Right lobe of liver (tissue), 6 donors: Measurements from ENCODE around the gene NFASC. TPM values are rescaled to one million over a fixed set of nuclear protein-coding genes. Genes with fewer than 3 reads are reported as not detected.

Experiments
- ATAC-seq, 4 donors: fragments of 200-7000 bp; cut with Tn5 transposase; one replicate each; pipeline ENCODE4 v1.9.1; 2020; ENCODE audit warnings: mild to moderate bottlenecking in 4 of 4, moderate library complexity in 4 of 4
- DNase-seq, 3 donors: peaks; one replicate each; pipeline ENCODE4 v3.0.0-alpha.2; 2020
- H3K27ac ChIP-seq, 3 donors: fragments of 200-600 bp; one replicate each; pipeline ENCODE4 v1.8.0; 2022
- H3K27me3 ChIP-seq, 2 donors: fragments of 200-600 bp; one replicate each; pipeline ENCODE4 v1.8.0; 2022
- H3K36me3 ChIP-seq, 4 donors: fragments of 200-600 bp; sonication (generic) in 1 of 4; one replicate each; pipeline versions ENCODE4 v1.5.1 to v1.8.0; 2017 to 2022; ENCODE audit warnings: control low read depth in 1 of 4
- H3K4me1 ChIP-seq, 4 donors: fragments of 200-600 bp; sonication (generic) in 1 of 4; one replicate each; pipeline versions ENCODE4 v1.5.1 to v1.8.0; 2017 to 2022; ENCODE audit warnings: control low read depth in 1 of 4
- H3K4me3 ChIP-seq, 3 donors: fragments of 200-600 bp; one replicate each; pipeline ENCODE4 v1.8.0; 2022
- H3K9me3 ChIP-seq, 4 donors: fragments of 200-600 bp; sonication (generic) in 1 of 4; one replicate each; pipeline versions ENCODE4 v1.5.1 to v1.8.0; 2017 to 2022; ENCODE audit warnings: control low read depth in 1 of 4
- CTCF ChIP-seq, 4 donors: fragments of 200-600 bp in 3 of 4; fragments of 450-650 bp in 1 of 4; IDR thresholded peaks; one replicate each; pipeline versions ENCODE4 v1.5.1 to v1.8.0; 2016 to 2022; ENCODE audit warnings: antibody characterized with exemption in 4 of 4, mild to moderate bottlenecking in 2 of 4
- POLR2A ChIP-seq: fragments of 450-650 bp; IDR thresholded peaks from one replicate; pipeline ENCODE4 v1.6.1; 2017; ENCODE audit warnings: antibody characterized with exemption, mild to moderate bottlenecking
- WGBS: methylation state at CpG from one replicate; pipeline ENCODE4 v1.1.6; 2018; ENCODE audit warnings: low coverage, low lambda C conversion rate; ENCODE audit not compliant: insufficient coverage; ENCODE audit errors: missing lambda C conversion rate; 5-methylcytosine and 5-hydroxymethylcytosine counted together
- intact Hi-C, 2 donors: fragments of 100-400 bp; cut with DNase I; formaldehyde crosslinking; loops; one replicate each; pipeline versions ENCODE4 v1.11.2 to v1.14.1; 2022
- total RNA-seq, 6 experiments: library from RNA; depleted of rRNA in 2 of 6; stranded (reverse); fragments of >200 nt in 2 of 6; fragmentation: NEBNext Ultra II Directional in 3 of 6; extraction: Animal tissue kit (Norgen Biotek cat#: 25700) in 3 of 6; gene quantifications; one replicate each; pipeline versions ENCODE4 v1.1.0 to v1.2.4, GENCODE V29; 2016 to 2023
- donor health status: DM: no; HTN: yes; CAD: no.
- donor health status: DM: no; HTN: no; CAD: no.
- donor health status: DM: no; HTN: no; CAD: no.
- donor health status: DM: no; HTN: yes; CAD: no.
- donor health status: DM: no; HTN: yes; CAD: no.

NFASC gene
- total RNA-seq, 6 experiments from 2014 or later: 3.2 to 7.8 (median 5.6) TPM

DNA sequence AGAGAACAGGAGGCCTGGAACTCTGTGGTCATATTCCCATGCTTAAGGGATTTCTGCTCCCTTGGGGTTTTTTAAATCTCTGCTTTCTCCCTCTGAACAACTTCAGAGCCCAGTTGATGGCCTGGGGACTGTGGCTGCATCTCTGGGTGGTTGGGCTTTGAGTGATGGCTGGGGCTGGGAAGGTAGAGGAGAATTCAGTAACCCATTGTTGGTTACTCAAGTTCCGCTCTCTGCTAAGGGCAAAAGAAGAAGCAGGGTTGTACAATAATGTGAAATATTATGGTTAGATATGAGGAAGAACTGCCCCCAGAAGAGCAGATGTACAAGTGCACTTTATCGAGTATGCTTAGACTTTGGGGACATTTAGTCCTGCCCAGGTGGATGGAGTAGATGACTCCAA is 100.3 kb downstream of the NFASC start:
- TF ChIP-seq CTCF (IDR thresholded peaks at IDR 0.05): no peak
- TF ChIP-seq POLR2A: no peak
- intact Hi-C loops: no loop called here

DNA sequence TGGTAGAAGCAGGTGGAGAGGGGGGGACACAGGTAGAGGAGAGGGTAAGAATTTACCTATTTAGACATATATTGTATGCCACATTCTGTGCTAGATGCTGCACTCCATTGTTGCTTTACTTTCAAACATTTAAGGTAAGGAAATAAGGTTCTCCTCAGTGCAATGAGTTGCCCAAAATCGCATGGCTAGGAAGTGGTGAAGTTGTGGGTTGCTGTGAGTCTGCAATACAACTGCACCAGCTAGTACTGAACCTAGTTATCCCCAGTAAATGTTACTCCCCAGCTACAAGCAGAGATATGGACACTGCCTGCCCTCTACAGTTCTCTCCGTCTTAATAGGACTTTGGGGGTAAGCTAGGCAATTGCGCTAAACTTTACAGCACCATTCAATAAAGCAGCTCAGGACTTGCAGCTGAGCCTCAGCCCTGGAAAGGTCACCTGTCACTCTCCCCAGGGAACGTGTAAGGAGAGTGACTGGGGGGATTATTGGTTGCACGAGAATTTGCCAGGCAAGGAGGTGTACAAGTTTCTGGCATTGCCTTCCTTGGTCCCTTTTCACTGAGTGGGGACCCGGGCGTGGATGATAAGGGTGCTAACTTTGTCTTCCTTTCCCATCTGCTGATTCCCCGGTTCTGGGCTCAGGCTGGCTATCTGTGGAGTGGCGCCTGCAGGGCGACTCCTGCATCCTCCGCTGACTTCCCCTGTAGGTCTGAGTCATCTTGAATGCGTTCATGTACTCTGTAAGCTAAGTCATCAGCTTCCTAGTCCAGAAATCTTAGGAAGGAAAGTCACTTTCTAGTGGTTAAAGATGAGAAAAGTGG is 101.1 kb downstream of the NFASC start:
- H3K27ac ChIP-seq: no peak overlapping the region
- intact Hi-C loops: no loop called here
- no peak overlapping the region for H3K4me3 ChIP-seq
- ATAC-seq (peak; percentile 62 to 82 (median 77)), DNase-seq (peak in 1 of 3 donors; percentile 44)
- H3K27me3 ChIP-seq: no peaks in the 10 kb centered on the region
- TF ChIP-seq POLR2A: no peak
- no peak for TF ChIP-seq CTCF (IDR thresholded peaks at IDR 0.05)
- H3K9me3 ChIP-seq: no peaks in the 10 kb centered on the region
- H3K36me3 ChIP-seq: no peaks in the 10 kb centered on the region
- H3K4me1 ChIP-seq: no peaks in the 10 kb centered on the region
- 23% methylated on average over 4 of the region's 12 CpGs for WGBS

More for the DNA sequence above, 100.3 kb downstream of the NFASC start:
- H3K36me3 ChIP-seq: no peaks in the 10 kb centered on the region
- H3K27ac ChIP-seq: no peak overlapping the region
- no peak for DNase-seq
- no peak for ATAC-seq
- no peak overlapping the region for H3K4me3 ChIP-seq
- no peaks in the 10 kb centered on the region for H3K27me3 ChIP-seq
- 67% methylated on average over 1 of the region's 2 CpGs for WGBS
- no peaks in the 10 kb centered on the region for H3K9me3 ChIP-seq
- H3K4me1 ChIP-seq: no peaks in the 10 kb centered on the region

DNA sequence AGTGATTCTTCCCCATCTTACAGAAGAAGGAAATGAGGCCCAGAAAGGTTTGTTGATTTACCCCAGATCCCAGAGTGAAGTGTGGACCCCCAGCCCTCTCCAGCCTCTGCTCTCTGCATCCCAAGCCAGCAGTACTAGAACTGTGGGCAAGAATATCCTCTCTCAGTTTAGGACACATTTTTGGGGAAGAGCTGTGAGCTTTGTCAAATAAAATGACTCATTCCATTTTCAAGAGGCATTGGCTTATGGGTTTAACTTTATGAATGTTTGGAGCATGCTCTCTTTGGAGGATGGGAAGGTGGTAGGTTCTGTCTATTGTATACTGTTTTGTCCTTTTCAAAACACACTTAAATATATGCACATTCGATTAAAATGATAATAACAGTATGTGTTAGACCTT is 101.8 kb downstream of the NFASC start:
- intact Hi-C loops: no loop called here
- Histone ChIP-seq H3K4me3 (no peak overlapping the region), H3K9me3 (no peaks in the 10 kb centered on the region), H3K27ac (no peak overlapping the region), H3K4me1 (no peaks in the 10 kb centered on the region), H3K27me3 (no peaks in the 10 kb centered on the region), H3K36me3 (no peaks in the 10 kb centered on the region)
- ATAC-seq (no peak), DNase-seq (no peak)
- TF ChIP-seq POLR2A (no peak), CTCF (IDR thresholded peaks at IDR 0.05) (no peak)
- WGBS: 33% methylated on average over 1 of the region's 1 CpG

- Histone ChIP-seq H3K9me3 (no peaks in the 10 kb centered on the region), H3K27ac (no peak overlapping the region), H3K4me3 (no peak overlapping the region), H3K36me3 (no peaks in the 10 kb centered on the region), H3K4me1 (no peaks in the 10 kb centered on the region), H3K27me3 (no peaks in the 10 kb centered on the region)
- ATAC-seq (no peak), DNase-seq (no peak)
- TF ChIP-seq CTCF (IDR thresholded peaks at IDR 0.05): no peak
- TF ChIP-seq POLR2A: no peak
- 39% methylated on average over 5 of the region's 6 CpGs for WGBS
- intact Hi-C loops: no loop called here
These were observed 102.8 kb downstream of the NFASC start for GRCh38 chr1:204973449-204973848.
